ENCODE results near the gene SIK3. TPM values are rescaled to one million over a fixed set of nuclear protein-coding genes. Genes with fewer than 3 reads are reported as not detected.

Gene SIK3
- total RNA-seq, 2 donors from 2014 or later = 37.2 to 43.5 TPM

GRCh38 chr11:116797816-116798215, 300.4 kb downstream of the SIK3 start:
- 90 to 95% methylated on average over 2 to 5 of the region's 5 CpGs for WGBS, 2 experiments (ENCODE audit: insufficient coverage in 1 of 2, insufficient read length in 1 of 2)

GRCh38 chr11:116796548-116796947, 301.7 kb downstream of the SIK3 start:
- Mint-ChIP-seq H3K4me1 (peaks cover 5% of the 10 kb centered on the region), H3K9me3 (no peaks in the 10 kb centered on the region), H3K4me3 (no peak overlapping the region), H3K36me3 (ENCODE audit: low read depth) (no peaks in the 10 kb centered on the region), H3K27ac (no peak overlapping the region), H3K27me3 (ENCODE audit: insufficient read depth) (peaks cover 2% of the 10 kb centered on the region)
- no peak for TF ChIP-seq CTCF (conservative IDR thresholded peaks at IDR 0.05)
- Histone ChIP-seq H3K36me3 (ENCODE audit: control insufficient read depth, insufficient read depth, low read length) (no peaks in the 10 kb centered on the region), H3K27ac (ENCODE audit: low read depth, low read length) (no peak overlapping the region), H3K27me3 (ENCODE audit: control insufficient read depth, insufficient read depth, low read length, poor library complexity, severe bottlenecking) (no peaks in the 10 kb centered on the region), H3K9me3 (ENCODE audit: control insufficient read depth, low read length) (no peaks in the 10 kb centered on the region), H3K4me3 (ENCODE audit: low read length) (no peak overlapping the region), H3K9ac (ENCODE audit: extremely low read depth, low read length, poor library complexity, severe bottlenecking) (no peak overlapping the region), H3K4me1 (ENCODE audit: control insufficient read depth, insufficient read depth, low read length) (no peaks in the 10 kb centered on the region)
- WGBS, 2 experiments (ENCODE audit: insufficient coverage in 1 of 2, insufficient read length in 1 of 2) = 100% methylated on average over 1 of the region's 1 CpG; no CpG with 5 or more reads in 1 of the 2 experiments
- no peak for DNase-seq

More at GRCh38 chr11:116797816-116798215, 300.4 kb downstream of the SIK3 start:
- Mint-ChIP-seq H3K36me3 (ENCODE audit: low read depth) (no peaks in the 10 kb centered on the region), H3K4me3 (no peak overlapping the region), H3K4me1 (peaks cover 2% of the 10 kb centered on the region), H3K9me3 (no peaks in the 10 kb centered on the region), H3K27ac (no peak overlapping the region), H3K27me3 (ENCODE audit: insufficient read depth) (peaks cover 3% of the 10 kb centered on the region)
- H3K27ac ChIP-seq (ENCODE audit: low read depth, low read length) = no peak overlapping the region
- H3K4me1 ChIP-seq (ENCODE audit: control insufficient read depth, insufficient read depth, low read length) = no peaks in the 10 kb centered on the region
- no peaks in the 10 kb centered on the region for H3K27me3 ChIP-seq (ENCODE audit: control insufficient read depth, insufficient read depth, low read length, poor library complexity, severe bottlenecking)
- no peak overlapping the region for H3K9ac ChIP-seq (ENCODE audit: extremely low read depth, low read length, poor library complexity, severe bottlenecking)
- no peaks in the 10 kb centered on the region for H3K36me3 ChIP-seq (ENCODE audit: control insufficient read depth, insufficient read depth, low read length)
- H3K4me3 ChIP-seq (ENCODE audit: low read length) = no peak overlapping the region
- H3K9me3 ChIP-seq (ENCODE audit: control insufficient read depth, low read length) = no peaks in the 10 kb centered on the region
- TF ChIP-seq CTCF (conservative IDR thresholded peaks at IDR 0.05) = no peak
- no peak for DNase-seq

- H3K4me1 ChIP-seq (ENCODE audit: control insufficient read depth, insufficient read depth, low read length) = no peaks in the 10 kb centered on the region
- no peak for TF ChIP-seq CTCF (conservative IDR thresholded peaks at IDR 0.05)
- WGBS, 2 experiments (ENCODE audit: insufficient coverage in 1 of 2, insufficient read length in 1 of 2) = 83 to 87% methylated on average over 2 of the region's 2 CpGs
- Mint-ChIP-seq H3K9me3 (no peaks in the 10 kb centered on the region), H3K4me3 (no peak overlapping the region), H3K27me3 (ENCODE audit: insufficient read depth) (peaks cover 13% of the 10 kb centered on the region), H3K4me1 (peaks cover 8% of the 10 kb centered on the region), H3K27ac (no peak overlapping the region), H3K36me3 (ENCODE audit: low read depth) (no peaks in the 10 kb centered on the region)
- DNase-seq = no peak
- H3K36me3 ChIP-seq (ENCODE audit: control insufficient read depth, insufficient read depth, low read length) = no peaks in the 10 kb centered on the region
- no peak overlapping the region for H3K4me3 ChIP-seq (ENCODE audit: low read length)
- peaks cover 6% of the 10 kb centered on the region for H3K27me3 ChIP-seq (ENCODE audit: control insufficient read depth, insufficient read depth, low read length, poor library complexity, severe bottlenecking)
- H3K27ac ChIP-seq (ENCODE audit: low read depth, low read length) = no peak overlapping the region
- no peaks in the 10 kb centered on the region for H3K9me3 ChIP-seq (ENCODE audit: control insufficient read depth, low read length)
- no peak overlapping the region for H3K9ac ChIP-seq (ENCODE audit: extremely low read depth, low read length, poor library complexity, severe bottlenecking)
These were observed 303.4 kb downstream of the SIK3 start for GRCh38 chr11:116794851-116795250.
